NK-92 treated with Interleukin-12 subunit alpha and Interleukin-12 subunit beta, amount 100 ng/mL, for 24 hours (cell line): ENCODE measurements around the gene AMIGO1.
A peak's percentile ranks its signal among the peaks of the same experiment; 100 is the strongest.

Experiments
- DNase-seq: peaks from one replicate; lab custom pipeline; 2025; lab: John Stamatoyannopoulos, UW

The AMIGO1 gene

GRCh38 chr1:109509176-109510134, at the start of gene AMIGO1:
TSS of gene AMIGO1 (minus strand) at chr1:109509727. CDS start at chr1:109508912, 815 bp downstream.
- no peak for DNase-seq

GRCh38 chr1:109557520-109557919, 48.0 kb upstream of the AMIGO1 start:
- DNase-seq: no peak

GRCh38 chr1:109556563-109556962, 47.0 kb upstream of the AMIGO1 start:
- no peak for DNase-seq

GRCh38 chr1:109548321-109549267, 39.1 kb upstream of the AMIGO1 start, which contains the start of gene GNAI3:
TSS of gene GNAI3 (plus strand) at chr1:109548615. CDS start at chr1:109548721, 106 bp downstream.
- DNase-seq: peak; percentile 90

GRCh38 chr1:109547463-109548320, 38.2 kb upstream of the AMIGO1 start:
- DNase-seq: no peak

- DNase-seq: peak; percentile 66
Observed at GRCh38 chr1:109546311-109547109, 37.0 kb upstream of the AMIGO1 start.

- no peak for DNase-seq
Observed at GRCh38 chr1:109543988-109544735, 34.6 kb upstream of the AMIGO1 start.

GRCh38 chr1:109543283-109543987, 33.9 kb upstream of the AMIGO1 start:
- no peak for DNase-seq

GRCh38 chr1:109542657-109543056, 33.1 kb upstream of the AMIGO1 start:
- no peak for DNase-seq

GRCh38 chr1:109541102-109541501, 31.6 kb upstream of the AMIGO1 start:
- no peak for DNase-seq

GRCh38 chr1:109539676-109540075, 30.1 kb upstream of the AMIGO1 start, which contains the start of gene GPR61:
TSS of gene GPR61 (plus strand) at chr1:109539872. CDS start at chr1:109543023, 3,151 bp downstream.
- no peak for DNase-seq

- DNase-seq: no peak
Observed at GRCh38 chr1:109538827-109539555, 29.5 kb upstream of the AMIGO1 start.

GRCh38 chr1:109537450-109538178, 28.1 kb upstream of the AMIGO1 start:
- DNase-seq: no peak

GRCh38 chr1:109535971-109536491, 26.5 kb upstream of the AMIGO1 start:
- no peak for DNase-seq

- DNase-seq: no peak
Observed at GRCh38 chr1:109535481-109535880, 26.0 kb upstream of the AMIGO1 start.

- no peak for DNase-seq
Observed at GRCh38 chr1:109534307-109534858, 24.9 kb upstream of the AMIGO1 start.
